ENCODE data around the gene LIN54. TPM values are rescaled to one million over a fixed set of nuclear protein-coding genes. Genes with fewer than 3 reads are reported as not detected.
"Not testable (repeated sequence)": the region's sequence is repeated elsewhere in the genome, so short reads cannot be mapped to it uniquely, and the experiment has no call there.

The LIN54 gene
- total RNA-seq, 1 experiment from 2014 or later, result 16.4 TPM

DNA sequence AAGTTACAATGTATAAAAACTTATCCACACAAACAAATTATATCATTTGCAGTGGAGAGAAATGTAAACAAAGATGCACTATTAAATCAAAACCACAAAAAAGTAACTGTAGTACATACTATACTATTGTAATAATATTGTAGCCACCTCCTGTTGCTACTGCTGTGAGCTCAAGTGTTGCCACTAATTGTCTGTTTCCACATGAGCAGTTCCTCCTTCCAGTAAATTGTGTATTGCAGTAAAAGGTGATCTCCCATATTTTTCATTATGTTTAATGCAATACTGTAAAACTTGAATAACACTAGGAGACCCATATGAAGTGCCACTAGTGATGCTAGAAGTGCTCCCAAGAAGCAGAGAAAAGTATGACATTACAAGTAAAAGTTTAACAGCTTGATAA, 11.7 kb downstream of the LIN54 start:
- TF ChIP-seq, protein P1, sequence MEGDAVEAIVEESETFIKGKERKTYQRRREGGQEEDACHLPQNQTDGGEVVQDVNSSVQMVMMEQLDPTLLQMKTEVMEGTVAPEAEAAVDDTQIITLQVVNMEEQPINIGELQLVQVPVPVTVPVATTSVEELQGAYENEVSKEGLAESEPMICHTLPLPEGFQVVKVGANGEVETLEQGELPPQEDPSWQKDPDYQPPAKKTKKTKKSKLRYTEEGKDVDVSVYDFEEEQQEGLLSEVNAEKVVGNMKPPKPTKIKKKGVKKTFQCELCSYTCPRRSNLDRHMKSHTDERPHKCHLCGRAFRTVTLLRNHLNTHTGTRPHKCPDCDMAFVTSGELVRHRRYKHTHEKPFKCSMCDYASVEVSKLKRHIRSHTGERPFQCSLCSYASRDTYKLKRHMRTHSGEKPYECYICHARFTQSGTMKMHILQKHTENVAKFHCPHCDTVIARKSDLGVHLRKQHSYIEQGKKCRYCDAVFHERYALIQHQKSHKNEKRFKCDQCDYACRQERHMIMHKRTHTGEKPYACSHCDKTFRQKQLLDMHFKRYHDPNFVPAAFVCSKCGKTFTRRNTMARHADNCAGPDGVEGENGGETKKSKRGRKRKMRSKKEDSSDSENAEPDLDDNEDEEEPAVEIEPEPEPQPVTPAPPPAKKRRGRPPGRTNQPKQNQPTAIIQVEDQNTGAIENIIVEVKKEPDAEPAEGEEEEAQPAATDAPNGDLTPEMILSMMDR (IDR thresholded peaks at IDR 0.05; ENCODE audit: unreplicated experiment), result no peak
- Mint-ChIP-seq H3K27me3 (ENCODE audit: unreplicated experiment) (no peaks in the 10 kb centered on the region), H3K4me1 (ENCODE audit: low read depth, unreplicated experiment) (no peaks in the 10 kb centered on the region), H3K27ac (ENCODE audit: unreplicated experiment) (no peak overlapping the region), H3K36me3 (ENCODE audit: insufficient read depth, unreplicated experiment) (no peaks in the 10 kb centered on the region), H3K9me3 (ENCODE audit: low read depth, unreplicated experiment) (no peaks in the 10 kb centered on the region), H3K4me3 (ENCODE audit: low read depth, unreplicated experiment) (no peak overlapping the region)
- DNase-seq, result no peak
- BruUV-seq (replicated peaks), result no TSS peak
- CTCF ChIA-PET, result no interaction called here
- intact Hi-C loops (cut with micrococcal nuclease; ENCODE audit: unreplicated experiment), result no loop called here

DNA sequence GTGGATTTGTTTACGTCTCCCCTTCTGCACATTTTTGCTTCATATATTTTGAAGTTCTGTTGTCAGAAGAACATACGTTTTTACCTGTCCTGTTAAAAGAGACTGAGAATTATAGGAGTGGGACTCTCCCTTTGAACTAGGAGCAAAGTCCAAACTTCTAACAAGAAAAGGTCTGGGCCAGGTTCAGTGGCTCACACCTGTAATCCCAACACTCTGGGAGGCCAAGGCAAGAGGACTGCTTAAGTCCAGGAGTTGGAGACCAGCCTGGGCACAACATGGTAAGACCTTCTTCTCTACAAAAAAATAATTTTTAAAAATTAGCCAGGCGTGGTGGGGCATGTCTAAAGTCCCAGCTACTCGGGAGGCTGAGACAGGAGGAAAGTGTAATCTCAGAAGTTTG, 15.8 kb downstream of the LIN54 start:
- no TSS peak for BruUV-seq (replicated peaks)
- Mint-ChIP-seq H3K4me1 (ENCODE audit: low read depth, unreplicated experiment) (peaks cover 6% of the 10 kb centered on the region), H3K27me3 (ENCODE audit: unreplicated experiment) (no peaks in the 10 kb centered on the region), H3K4me3 (ENCODE audit: low read depth, unreplicated experiment) (no peak overlapping the region), H3K27ac (ENCODE audit: unreplicated experiment) (no peak overlapping the region), H3K36me3 (ENCODE audit: insufficient read depth, unreplicated experiment) (no peaks in the 10 kb centered on the region), H3K9me3 (ENCODE audit: low read depth, unreplicated experiment) (no peaks in the 10 kb centered on the region)
- DNase-seq, result no peak
- intact Hi-C loops (cut with micrococcal nuclease; ENCODE audit: unreplicated experiment), result no loop called here
- TF ChIP-seq, protein P1 (IDR thresholded peaks at IDR 0.05; ENCODE audit: unreplicated experiment), result no peak
- CTCF ChIA-PET, result no interaction called here

DNA sequence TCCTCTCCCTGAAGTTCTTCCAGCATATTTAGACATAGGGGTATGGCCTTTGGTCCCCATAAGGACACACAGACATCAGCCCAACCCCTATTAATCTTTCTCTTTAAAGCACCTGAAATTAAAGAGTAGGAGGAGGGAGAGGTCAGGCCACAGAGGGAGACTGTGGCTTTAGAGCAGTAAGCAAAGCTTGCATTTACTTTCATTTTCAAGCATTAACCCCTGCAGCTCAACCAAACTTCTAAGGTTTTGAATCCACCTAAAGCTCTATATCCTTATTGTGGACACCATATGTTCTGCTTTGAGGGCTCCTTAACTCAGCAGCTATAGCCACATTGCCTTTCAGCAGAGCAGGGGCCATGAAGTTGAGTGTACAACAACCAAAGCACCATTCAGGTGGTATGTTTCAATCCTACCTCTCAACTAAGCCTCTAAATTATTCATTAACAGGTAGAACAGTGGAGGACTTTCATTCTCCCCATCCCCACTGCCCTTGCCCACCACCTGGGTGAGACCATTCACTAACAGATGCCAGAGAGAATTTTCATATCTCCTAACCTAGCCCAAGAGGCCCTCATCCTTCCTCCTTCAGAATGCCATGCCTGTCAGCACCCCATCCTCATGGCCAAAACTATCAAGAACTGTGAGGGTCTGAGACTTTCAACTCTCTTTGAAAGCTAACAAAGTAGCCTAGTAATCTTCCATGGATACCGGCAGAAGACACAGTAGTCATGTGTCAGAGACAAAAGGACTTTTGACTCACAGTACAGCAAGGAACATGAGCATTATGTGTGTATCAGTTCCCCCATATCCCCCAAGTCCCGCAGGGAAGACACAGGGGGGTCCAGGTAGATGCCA, 20.8 kb downstream of the LIN54 start:
- Mint-ChIP-seq H3K4me1 (ENCODE audit: low read depth, unreplicated experiment) (peaks cover 15% of the 10 kb centered on the region), H3K27ac (ENCODE audit: unreplicated experiment) (no peak overlapping the region), H3K36me3 (ENCODE audit: insufficient read depth, unreplicated experiment) (no peaks in the 10 kb centered on the region), H3K4me3 (ENCODE audit: low read depth, unreplicated experiment) (peak overlapping the region; percentile 27), H3K27me3 (ENCODE audit: unreplicated experiment) (no peaks in the 10 kb centered on the region), H3K9me3 (ENCODE audit: low read depth, unreplicated experiment) (no peaks in the 10 kb centered on the region)
- no TSS peak for BruUV-seq (replicated peaks)
- intact Hi-C loops (cut with micrococcal nuclease; ENCODE audit: unreplicated experiment), result no loop called here
- DNase-seq, result no peak
- TF ChIP-seq, protein P1 (IDR thresholded peaks at IDR 0.05; ENCODE audit: unreplicated experiment), result no peak
- CTCF ChIA-PET, result no interaction called here

DNA sequence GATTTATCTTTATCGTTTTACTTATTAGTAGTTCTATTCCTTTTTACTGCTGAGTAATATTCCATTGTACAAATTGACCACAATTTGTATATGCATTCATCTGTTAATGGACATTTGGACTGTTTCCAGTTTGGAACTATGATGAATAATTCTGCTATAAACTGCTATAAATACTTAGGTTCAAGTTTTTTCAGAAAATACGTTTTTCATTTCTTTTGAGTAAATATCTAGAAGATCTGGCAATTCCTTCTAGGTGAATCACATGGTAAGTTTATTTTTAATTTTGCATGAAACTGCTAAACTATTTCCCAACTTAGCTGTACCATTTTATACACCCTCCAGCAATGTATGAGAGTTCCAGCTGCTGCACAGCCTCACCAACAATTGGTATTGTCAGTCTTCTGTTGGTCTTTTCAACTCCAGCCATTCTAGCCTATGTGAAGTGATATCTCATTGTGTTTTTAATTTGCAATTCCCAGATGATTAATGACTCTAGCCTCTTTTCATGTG, 22.2 kb downstream of the LIN54 start:
- peaks cover 15% of the 10 kb centered on the region for H3K4me1 Mint-ChIP-seq (ENCODE audit: low read depth, unreplicated experiment)
- CTCF ChIA-PET, result no interaction called here
- TF ChIP-seq, protein P1 (IDR thresholded peaks at IDR 0.05; ENCODE audit: unreplicated experiment), result no peak
- H3K27me3 Mint-ChIP-seq (ENCODE audit: unreplicated experiment), result no peaks in the 10 kb centered on the region
- no peaks in the 10 kb centered on the region for H3K9me3 Mint-ChIP-seq (ENCODE audit: low read depth, unreplicated experiment)
- no peak overlapping the region for H3K27ac Mint-ChIP-seq (ENCODE audit: unreplicated experiment)
- no peaks in the 10 kb centered on the region for H3K36me3 Mint-ChIP-seq (ENCODE audit: insufficient read depth, unreplicated experiment)
- BruUV-seq (replicated peaks), result no TSS peak
- H3K4me3 Mint-ChIP-seq (ENCODE audit: low read depth, unreplicated experiment), result no peak overlapping the region
- intact Hi-C loops (cut with micrococcal nuclease; ENCODE audit: unreplicated experiment), result no loop called here
- DNase-seq, result no peak

DNA sequence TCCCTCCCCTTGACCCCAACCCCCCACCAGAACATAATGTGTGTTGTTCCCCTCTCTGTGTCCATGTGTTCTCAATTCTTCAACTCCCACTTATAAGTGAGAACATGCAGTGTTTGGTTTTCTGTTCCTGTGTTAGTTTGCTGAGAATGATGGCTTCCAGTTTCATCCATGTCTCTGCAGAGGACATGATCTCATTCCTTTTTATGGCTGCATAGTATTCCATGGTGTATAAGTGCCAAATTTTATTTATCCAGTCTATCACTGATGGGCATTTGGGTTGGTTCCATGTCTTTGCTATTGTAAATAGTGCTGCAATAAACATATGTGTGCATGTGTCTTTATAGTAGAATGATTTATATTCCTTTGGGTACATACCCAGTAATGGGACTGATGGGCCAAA, 23.1 kb downstream of the LIN54 start:
- intact Hi-C loops (cut with micrococcal nuclease; ENCODE audit: unreplicated experiment); H3K27ac Mint-ChIP-seq (ENCODE audit: unreplicated experiment); H3K36me3 Mint-ChIP-seq (ENCODE audit: insufficient read depth, unreplicated experiment); CTCF ChIA-PET; DNase-seq; H3K4me3 Mint-ChIP-seq (ENCODE audit: low read depth, unreplicated experiment); H3K27me3 Mint-ChIP-seq (ENCODE audit: unreplicated experiment); H3K9me3 Mint-ChIP-seq (ENCODE audit: low read depth, unreplicated experiment); BruUV-seq (replicated peaks): not testable (repeated sequence)
- peaks cover 15% of the 10 kb centered on the region for H3K4me1 Mint-ChIP-seq (ENCODE audit: low read depth, unreplicated experiment)
